Measurements from ENCODE around the gene PRKD1.
"Not testable (repeated sequence)": the region's sequence is repeated elsewhere in the genome, so short reads cannot be mapped to it uniquely, and the experiment has no call there.

Gene PRKD1

GRCh38 chr14:29861996-29862395 lies 65.7 kb downstream of the PRKD1 start:
- no peak for TF ChIP-seq CTCF (IDR thresholded peaks at IDR 0.05; ENCODE audit: borderline replicate concordance, control extremely low read depth, extremely low read depth, insufficient read depth, missing control alignments)
- no peak for DNase-seq (ENCODE audit: low spot score)
- in situ Hi-C loops (cut with MboI; ENCODE audit: low sequenced_read_pairs, unreplicated experiment) = no loop called here

- DNase-seq (ENCODE audit: low spot score) = peak; percentile 10
- in situ Hi-C loops (cut with MboI; ENCODE audit: low sequenced_read_pairs, unreplicated experiment) = no loop called here
- TF ChIP-seq CTCF (IDR thresholded peaks at IDR 0.05; ENCODE audit: borderline replicate concordance, control extremely low read depth, extremely low read depth, insufficient read depth, missing control alignments) = no peak
These were observed 69.3 kb downstream of the PRKD1 start for GRCh38 chr14:29858299-29858698.

- in situ Hi-C loops (cut with MboI; ENCODE audit: low sequenced_read_pairs, unreplicated experiment) = no loop called here
- DNase-seq (ENCODE audit: low spot score) = no peak
These were observed 70.1 kb downstream of the PRKD1 start for GRCh38 chr14:29857551-29857950.

GRCh38 chr14:29856516-29856915 lies 71.1 kb downstream of the PRKD1 start:
- DNase-seq (ENCODE audit: low spot score) = no peak
- no peak for TF ChIP-seq CTCF (IDR thresholded peaks at IDR 0.05; ENCODE audit: borderline replicate concordance, control extremely low read depth, extremely low read depth, insufficient read depth, missing control alignments)
- in situ Hi-C loops (cut with MboI; ENCODE audit: low sequenced_read_pairs, unreplicated experiment) = no loop called here

More at GRCh38 chr14:29857551-29857950, 70.1 kb downstream of the PRKD1 start:
- TF ChIP-seq CTCF (IDR thresholded peaks at IDR 0.05; ENCODE audit: borderline replicate concordance, control extremely low read depth, extremely low read depth, insufficient read depth, missing control alignments) = no peak

GRCh38 chr14:29853691-29854090 lies 74.0 kb downstream of the PRKD1 start:
- in situ Hi-C loops (cut with MboI; ENCODE audit: low sequenced_read_pairs, unreplicated experiment); DNase-seq (ENCODE audit: low spot score): not testable (repeated sequence)

GRCh38 chr14:29853272-29853671 lies 74.4 kb downstream of the PRKD1 start:
- DNase-seq (ENCODE audit: low spot score) = no peak
- TF ChIP-seq CTCF (IDR thresholded peaks at IDR 0.05; ENCODE audit: borderline replicate concordance, control extremely low read depth, extremely low read depth, insufficient read depth, missing control alignments) = no peak
- in situ Hi-C loops (cut with MboI; ENCODE audit: low sequenced_read_pairs, unreplicated experiment) = no loop called here

- no peak for DNase-seq (ENCODE audit: low spot score)
- in situ Hi-C loops (cut with MboI; ENCODE audit: low sequenced_read_pairs, unreplicated experiment) = no loop called here
- TF ChIP-seq CTCF (IDR thresholded peaks at IDR 0.05; ENCODE audit: borderline replicate concordance, control extremely low read depth, extremely low read depth, insufficient read depth, missing control alignments) = no peak
These were observed 76.2 kb downstream of the PRKD1 start for GRCh38 chr14:29851397-29851796.

All from GM13976 (cell line).